HepG2 (cell line): Measurements from ENCODE around the gene BHLHE41. TPM values are rescaled to one million over a fixed set of nuclear protein-coding genes. Genes with fewer than 3 reads are reported as not detected.

Experiments used
- ATAC-seq: fragments of 200-7000 bp; cut with Tn5 transposase; 3 replicates; pipeline ENCODE4 v1.9.1; 2020; ENCODE audit warnings: mild to moderate bottlenecking, moderate library complexity
- BruUV-seq: library from RNA; stranded (reverse); fragments of 400-500 nt; replicated peaks from 2 replicates; lab custom pipeline; 2021; lab: Mats Ljungman, UMichigan
- CTCF ChIA-PET: fragments of 300-600 bp; formaldehyde crosslinking; extraction: SDS; loops from one replicate; lab custom pipeline; 2021; ENCODE audit warnings: low total read pairs, inconsistent platforms, low intra/inter-chr PET ratio; lab: Yijun Ruan, JAX
- POLR2A ChIA-PET: fragments of 350-600 bp; sonication (Branson Sonifier 250); formaldehyde crosslinking; loops from one replicate; lab custom pipeline; 2020; ENCODE audit warnings: antibody characterized with exemption, inconsistent platforms; lab: Yijun Ruan, JAX
- DNase-seq: peaks from one replicate; pipeline ENCODE4 v3.0.0-alpha.2; 2015; ENCODE audit warnings: low spot score
- FAIRE-seq: peaks from 3 replicates; lab custom pipeline; 2011; peaks lifted over from hg19 to GRCh38; lab: Jason Lieb, UNC
- H2AFZ ChIP-seq: one replicate; pipeline ENCODE4 v1.6.1; 2011; ENCODE audit warnings: low read length, inconsistent platforms
- H3K27ac ChIP-seq: fragments of 300-600 bp; 3 replicates; pipeline ENCODE4 v1.8.0; 2011; ENCODE audit warnings: mixed run types, mild to moderate bottlenecking, mixed read lengths, low read length, inconsistent platforms; ENCODE audit not compliant: insufficient read depth; ENCODE audit errors: extremely low read length
- H3K27me3 ChIP-seq, 2 experiments: fragments of 200-600 bp in 1 of 2; 2 replicates in 1 of 2; 3 replicates in 1 of 2; pipeline versions ENCODE4 v1.6.0 to v1.8.0; 2011; ENCODE audit warnings: low read length in 2 of 2, mild to moderate bottlenecking in 2 of 2, moderate library complexity in 2 of 2, inconsistent platforms in 1 of 2; ENCODE audit not compliant: insufficient read depth in 2 of 2, control insufficient read depth in 1 of 2
- H3K36me3 ChIP-seq, 2 experiments: fragments of 200-600 bp in 1 of 2; replicated peaks in 1 of 2; 2 replicates in 1 of 2; 3 replicates in 1 of 2; pipeline versions ENCODE4 v1.5.1 to v1.8.0; 2011; ENCODE audit warnings: low read length in 2 of 2, inconsistent platforms in 1 of 2; ENCODE audit not compliant: insufficient read depth in 2 of 2, control insufficient read depth in 1 of 2
- H3K4me1 ChIP-seq: 2 replicates; pipeline ENCODE4 v1.5.1; 2012; ENCODE audit warnings: low read length, inconsistent platforms; ENCODE audit not compliant: insufficient read depth
- H3K4me2 ChIP-seq: 2 replicates; pipeline ENCODE4 v1.6.0; 2011; ENCODE audit warnings: low read depth, low read length, inconsistent platforms
- H3K4me3 ChIP-seq, 3 experiments: fragments of 200-600 bp in 1 of 3; sonication (generic), shearing (Covaris generic) in 1 of 3; replicated peaks in 1 of 3; 2 replicates each; pipeline ENCODE4 v1.5.1; 2011 to 2016; ENCODE audit warnings: low read length in 3 of 3, inconsistent platforms in 2 of 3, low read depth in 2 of 3, mild to moderate bottlenecking in 2 of 3, control low read depth in 1 of 3, mixed read lengths in 1 of 3; ENCODE audit not compliant: insufficient read depth in 1 of 3
- H3K79me2 ChIP-seq: one replicate; pipeline ENCODE4 v1.6.1; 2011; ENCODE audit warnings: low read length, inconsistent platforms; ENCODE audit not compliant: insufficient read depth
- H3K9ac ChIP-seq: 2 replicates; pipeline ENCODE4 v1.6.0; 2011; ENCODE audit warnings: mild to moderate bottlenecking, low read depth, low read length, inconsistent platforms; ENCODE audit not compliant: insufficient read depth
- H3K9me3 ChIP-seq: 2 replicates; pipeline ENCODE4 v1.5.1; 2012; ENCODE audit warnings: mild to moderate bottlenecking, low read length
- H4K20me1 ChIP-seq: 2 replicates; pipeline ENCODE4 v1.6.0; 2011; ENCODE audit warnings: inconsistent platforms, mild to moderate bottlenecking, low read length, moderate library complexity; ENCODE audit not compliant: insufficient read depth
- ATF4 ChIP-seq, 2 experiments: fragments of 450-650 bp in 1 of 2; sonication (generic) in 1 of 2; formaldehyde crosslinking; IDR thresholded peaks; 2 replicates each; pipeline versions ENCODE4 v1.5.0 to v1.8.0; 2020 to 2022; ENCODE audit warnings: mild to moderate bottlenecking in 1 of 2, missing genetic modification reagents in 1 of 2
- BCL6 ChIP-seq: IDR thresholded peaks from 2 replicates; pipeline ENCODE4 v1.6.1; 2016; ENCODE audit warnings: missing genetic modification reagents, missing compliant biosample characterization
- HHEX ChIP-seq: IDR thresholded peaks from 2 replicates; pipeline ENCODE4 v1.6.1; 2016; ENCODE audit warnings: control low read depth
- HOMEZ ChIP-seq: IDR thresholded peaks from 2 replicates; pipeline ENCODE4 v1.6.1; 2016; ENCODE audit warnings: low read depth
- MIXL1 ChIP-seq: IDR thresholded peaks from 2 replicates; pipeline ENCODE4 v1.6.1; 2016
- MTF2 ChIP-seq: sonication (generic); formaldehyde crosslinking; IDR thresholded peaks from 2 replicates; pipeline ENCODE4 v1.5.0; 2020; ENCODE audit warnings: missing genetic modification reagents, borderline replicate concordance
- NFE2L1 ChIP-seq: sonication (generic); formaldehyde crosslinking; IDR thresholded peaks from 2 replicates; pipeline ENCODE4 v1.4.0; 2020; ENCODE audit warnings: missing genetic modification reagents, mild to moderate bottlenecking, borderline replicate concordance
- NFYB ChIP-seq: sonication (generic); formaldehyde crosslinking; IDR thresholded peaks from 2 replicates; pipeline ENCODE4 v1.4.0; 2020; ENCODE audit warnings: missing genetic modification reagents
- PBX3 ChIP-seq: sonication (generic); formaldehyde crosslinking; IDR thresholded peaks from 2 replicates; pipeline ENCODE4 v1.8.1; 2023; ENCODE audit warnings: missing genetic modification reagents, inconsistent platforms, borderline replicate concordance
- SALL2 ChIP-seq: sonication (generic); formaldehyde crosslinking; IDR thresholded peaks from 2 replicates; pipeline ENCODE4 v1.8.1; 2023; ENCODE audit warnings: mild to moderate bottlenecking, missing genetic modification reagents, inconsistent platforms
- SMAD3 ChIP-seq: sonication (generic); formaldehyde crosslinking; IDR thresholded peaks from 2 replicates; pipeline ENCODE4 v1.4.0; 2020; ENCODE audit warnings: missing genetic modification reagents
- TBX2 ChIP-seq: sonication (generic); formaldehyde crosslinking; IDR thresholded peaks from 2 replicates; pipeline ENCODE4 v1.5.0; 2020; ENCODE audit warnings: missing genetic modification reagents, mild to moderate bottlenecking, borderline replicate concordance
- ZBTB21 ChIP-seq: sonication (generic); formaldehyde crosslinking; IDR thresholded peaks from 2 replicates; pipeline ENCODE4 v1.4.0; 2020; ENCODE audit warnings: missing genetic modification reagents
- ZNF331 ChIP-seq: sonication (generic); formaldehyde crosslinking; IDR thresholded peaks from 2 replicates; pipeline ENCODE4 v1.4.0; 2020; ENCODE audit warnings: missing genetic modification reagents
- ZNF660 ChIP-seq: sonication (generic); formaldehyde crosslinking; IDR thresholded peaks from 2 replicates; pipeline ENCODE4 v1.5.1; 2020; ENCODE audit warnings: mild to moderate bottlenecking, low read depth, missing genetic modification reagents, borderline replicate concordance
- WGBS: methylation state at CpG from one replicate; pipeline ENCODE4 v1.1.6; 2017; ENCODE audit warnings: low lambda C conversion rate; 5-methylcytosine and 5-hydroxymethylcytosine counted together
- in situ Hi-C: cut with HindIII; loops from 2 replicates; pipeline ENCODE4 v1.10.0; 2017; ENCODE audit warnings: low pct_unique_long_range_greater_than_20kb; ENCODE audit not compliant: extremely low pct_ligation_motif_present
- intact Hi-C: fragments of 100-400 bp; cut with micrococcal nuclease; formaldehyde crosslinking; loops from one replicate; pipeline ENCODE4 v1.10.0; 2022; ENCODE audit not compliant: unreplicated experiment
- polyA plus RNA-seq, 8 experiments: library from polyadenylated mRNA; depleted of rRNA in 3 of 8; stranded (reverse) in 7 of 8; unstranded in 1 of 8; fragments of >200 nt; fragmentation: Illumina TruSeq in 4 of 8; extraction: Trizol in 4 of 8; gene quantifications; 2 replicates each; pipeline versions ENCODE4 v1.2.1 to v1.2.3, GENCODE V29; 2011 to 2016; ENCODE audit warnings: low read depth in 4 of 8, missing spikeins in 1 of 8, mixed read lengths in 1 of 8; ENCODE audit not compliant: insufficient read depth in 1 of 8
- total RNA-seq, 5 experiments: library from RNA; depleted of rRNA; stranded (reverse); fragments of >200 nt; fragmentation: Illumina TruSeq; extraction: Trizol; gene quantifications; 2 replicates each; pipeline ENCODE4 v1.2.3, GENCODE V29; 2016; ENCODE audit warnings: low read depth in 1 of 5

BHLHE41 gene
- total and polyA plus RNA-seq, 2 of the 13 experiments (the other 11 are each of a cell fraction or from before 2014, with no cell fraction given), result 0.03 TPM; not detected in 1

GRCh38 chr12:26112232-26112631 lies 12.6 kb downstream of the BHLHE41 start:
- H3K9ac ChIP-seq, result no peak overlapping the region
- POLR2A ChIA-PET, result no interaction called here
- no peak overlapping the region for H3K27ac ChIP-seq
- H3K36me3 ChIP-seq, result no peaks in the 10 kb centered on the region
- in situ Hi-C loops (no loop called here), intact Hi-C loops (no loop called here)
- no peaks in the 10 kb centered on the region for H3K9me3 ChIP-seq
- H2AFZ ChIP-seq, result no peak overlapping the region
- ATAC-seq, result no peak
- 78% methylated on average over 6 of the region's 6 CpGs for WGBS
- no TSS peak for BruUV-seq
- H4K20me1 ChIP-seq, result no peaks in the 10 kb centered on the region
- H3K4me1 ChIP-seq, result peaks cover 18% of the 10 kb centered on the region
- H3K27me3 ChIP-seq, result peaks cover 1 to 8% of the 10 kb centered on the region in 2 experiments; a peak in 1 of 5 replicates
- no peak for FAIRE-seq
- H3K79me2 ChIP-seq, result no peaks in the 10 kb centered on the region
- TF ChIP-seq ZNF331 (CRISPR knock-in tag) (no peak), ATF4 (CRISPR knock-in tag; IDR thresholded peaks at IDR 0.05) (no peak), HHEX (CRISPR knock-in tag) (no peak), MIXL1 (no peak), ZBTB21 (CRISPR knock-in tag) (no peak), SMAD3 (CRISPR knock-in tag) (no peak)
- no peak overlapping the region for H3K4me3 ChIP-seq
- no peak for DNase-seq
- no peak overlapping the region for H3K4me2 ChIP-seq
- CTCF ChIA-PET, result no interaction called here

- BruUV-seq, result no TSS peak
- TF ChIP-seq TBX2 (CRISPR knock-in tag) (no peak), NFYB (CRISPR knock-in tag) (no peak), MTF2 (CRISPR knock-in tag) (no peak), BCL6 (CRISPR knock-in tag) (no peak), SALL2 (no peak), PBX3 (CRISPR knock-in tag) (no peak), HOMEZ (CRISPR knock-in tag) (no peak), ZNF660 (CRISPR knock-in tag) (no peak), NFE2L1 (CRISPR knock-in tag) (no peak)
These were observed 15.4 kb downstream of the BHLHE41 start for GRCh38 chr12:26109343-26109881.

More at GRCh38 chr12:26109343-26109881, 15.4 kb downstream of the BHLHE41 start:
- POLR2A ChIA-PET, result no interaction called here
- Histone ChIP-seq H3K27ac (no peak overlapping the region), H2AFZ (no peak overlapping the region), H3K4me3 (no peak overlapping the region), H3K4me2 (no peak overlapping the region), H3K9ac (no peak overlapping the region), H4K20me1 (no peaks in the 10 kb centered on the region), H3K4me1 (peaks cover 11% of the 10 kb centered on the region), H3K79me2 (no peaks in the 10 kb centered on the region), H3K36me3 (no peaks in the 10 kb centered on the region), H3K9me3 (no peaks in the 10 kb centered on the region), H3K27me3 (peaks cover 1 to 8% of the 10 kb centered on the region in 2 experiments; a peak in 1 of 5 replicates)
- in situ Hi-C loops, result no loop called here
- WGBS, result 37% methylated on average over 10 of the region's 10 CpGs
- CTCF ChIA-PET, result no interaction called here
- DNase-seq (no peak), ATAC-seq (no peak), FAIRE-seq (no peak)
- intact Hi-C loops, result no loop called here
